ENCODE measurements around the gene PATL2. TPM values are rescaled to one million over a fixed set of nuclear protein-coding genes. Genes with fewer than 3 reads are reported as not detected.

PATL2 gene
- total and polyA plus RNA-seq, 4 donors = 2.4 to 4.8 (median 3.7) TPM

GRCh38 chr15:44698641-44699040 lies 12.5 kb downstream of the PATL2 start:
- WGBS, 2 donors = 84% methylated on average over 2 of the region's 2 CpGs
- H3K27me3 ChIP-seq (ENCODE audit: control insufficient read depth in 3 of 3, insufficient read depth in 3 of 3, low read length in 2 of 3) = no peaks in the 10 kb centered on the region
- no peak for DNase-seq
- peaks cover 0 to 1% (median 0%) of the 10 kb centered on the region in 5 donors for H3K4me1 ChIP-seq (ENCODE audit: control insufficient read depth in 5 of 5, insufficient read depth in 5 of 5, low read length in 5 of 5)
- H3K4me3 ChIP-seq = no peak overlapping the region
- H3K27ac ChIP-seq (ENCODE audit: low read depth in 1 of 2, low read length in 1 of 2) = no peak overlapping the region
- H3K36me3 ChIP-seq (ENCODE audit: control insufficient read depth in 4 of 4, insufficient read depth in 4 of 4, low read length in 4 of 4) = no peaks in the 10 kb centered on the region
- H3K9me3 ChIP-seq (ENCODE audit: control insufficient read depth in 4 of 4, insufficient read depth in 3 of 4, low read length in 3 of 4) = no peaks in the 10 kb centered on the region
- no peak for ATAC-seq (ENCODE audit: insufficient read depth, low FRiP score)
- H3K9ac ChIP-seq (ENCODE audit: insufficient read depth in 1 of 2, low read length in 2 of 2) = no peak overlapping the region
- no peak for TF ChIP-seq CTCF (IDR thresholded peaks at IDR 0.05; ENCODE audit: control extremely low read depth, extremely low read depth)

GRCh38 chr15:44697014-44697413 lies 14.1 kb downstream of the PATL2 start:
- no peaks in the 10 kb centered on the region for H3K9me3 ChIP-seq (ENCODE audit: control insufficient read depth in 4 of 4, insufficient read depth in 3 of 4, low read length in 3 of 4)
- ATAC-seq (ENCODE audit: insufficient read depth, low FRiP score) = no peak

GRCh38 chr15:44695294-44695693 lies 15.8 kb downstream of the PATL2 start:
- H3K27ac ChIP-seq (ENCODE audit: low read depth in 1 of 2, low read length in 1 of 2) = no peak overlapping the region
- 80 to 96% methylated on average over 3 of the region's 3 CpGs for WGBS, 2 donors
- H3K4me1 ChIP-seq (ENCODE audit: control insufficient read depth in 5 of 5, insufficient read depth in 5 of 5, low read length in 5 of 5) = peaks cover 0 to 1% (median 0%) of the 10 kb centered on the region in 5 donors
- DNase-seq = no peak
- H3K9ac ChIP-seq (ENCODE audit: insufficient read depth in 1 of 2, low read length in 2 of 2) = no peak overlapping the region
- no peak overlapping the region for H3K4me3 ChIP-seq
- ATAC-seq (ENCODE audit: insufficient read depth, low FRiP score) = no peak
- no peaks in the 10 kb centered on the region for H3K27me3 ChIP-seq (ENCODE audit: control insufficient read depth in 3 of 3, insufficient read depth in 3 of 3, low read length in 2 of 3)
- TF ChIP-seq CTCF (IDR thresholded peaks at IDR 0.05; ENCODE audit: control extremely low read depth, extremely low read depth) = no peak
- H3K9me3 ChIP-seq (ENCODE audit: control insufficient read depth in 4 of 4, insufficient read depth in 3 of 4, low read length in 3 of 4) = no peaks in the 10 kb centered on the region
- H3K36me3 ChIP-seq (ENCODE audit: control insufficient read depth in 4 of 4, insufficient read depth in 4 of 4, low read length in 4 of 4) = no peaks in the 10 kb centered on the region

More at GRCh38 chr15:44697014-44697413, 14.1 kb downstream of the PATL2 start:
- no peak for DNase-seq
- Histone ChIP-seq H3K4me1 (ENCODE audit: control insufficient read depth in 5 of 5, insufficient read depth in 5 of 5, low read length in 5 of 5) (peaks cover 0 to 1% (median 0%) of the 10 kb centered on the region in 5 donors), H3K27me3 (ENCODE audit: control insufficient read depth in 3 of 3, insufficient read depth in 3 of 3, low read length in 2 of 3) (no peaks in the 10 kb centered on the region), H3K4me3 (no peak overlapping the region), H3K27ac (ENCODE audit: low read depth in 1 of 2, low read length in 1 of 2) (no peak overlapping the region), H3K9ac (ENCODE audit: insufficient read depth in 1 of 2, low read length in 2 of 2) (no peak overlapping the region), H3K36me3 (ENCODE audit: control insufficient read depth in 4 of 4, insufficient read depth in 4 of 4, low read length in 4 of 4) (no peaks in the 10 kb centered on the region)
- no peak for TF ChIP-seq CTCF (IDR thresholded peaks at IDR 0.05; ENCODE audit: control extremely low read depth, extremely low read depth)

- TF ChIP-seq CTCF (IDR thresholded peaks at IDR 0.05; ENCODE audit: control extremely low read depth, extremely low read depth) = no peak
- Histone ChIP-seq H3K27ac (ENCODE audit: low read depth in 1 of 2, low read length in 1 of 2) (no peak overlapping the region), H3K4me3 (no peak overlapping the region), H3K9me3 (ENCODE audit: control insufficient read depth in 4 of 4, insufficient read depth in 3 of 4, low read length in 3 of 4) (no peaks in the 10 kb centered on the region), H3K9ac (ENCODE audit: insufficient read depth in 1 of 2, low read length in 2 of 2) (no peak overlapping the region), H3K4me1 (ENCODE audit: control insufficient read depth in 5 of 5, insufficient read depth in 5 of 5, low read length in 5 of 5) (peaks cover 0 to 1% (median 0%) of the 10 kb centered on the region in 5 donors), H3K27me3 (ENCODE audit: control insufficient read depth in 3 of 3, insufficient read depth in 3 of 3, low read length in 2 of 3) (no peaks in the 10 kb centered on the region), H3K36me3 (ENCODE audit: control insufficient read depth in 4 of 4, insufficient read depth in 4 of 4, low read length in 4 of 4) (no peaks in the 10 kb centered on the region)
- DNase-seq (no peak), ATAC-seq (ENCODE audit: insufficient read depth, low FRiP score) (no peak)
- WGBS, 2 donors = 76 to 88% methylated on average over 4 of the region's 4 CpGs
These were observed 16.7 kb downstream of the PATL2 start for GRCh38 chr15:44694416-44694815.

Data from lung (tissue), 12 donors.